ENCODE measurements around the gene CELSR1. TPM values are rescaled to one million over a fixed set of nuclear protein-coding genes. Genes with fewer than 3 reads are reported as not detected.

Gene CELSR1
- total and polyA plus RNA-seq, 2 of the 13 experiments (the other 11 are each of a cell fraction or from before 2014, with no cell fraction given): 0.78 to 1.8 TPM

DNA sequence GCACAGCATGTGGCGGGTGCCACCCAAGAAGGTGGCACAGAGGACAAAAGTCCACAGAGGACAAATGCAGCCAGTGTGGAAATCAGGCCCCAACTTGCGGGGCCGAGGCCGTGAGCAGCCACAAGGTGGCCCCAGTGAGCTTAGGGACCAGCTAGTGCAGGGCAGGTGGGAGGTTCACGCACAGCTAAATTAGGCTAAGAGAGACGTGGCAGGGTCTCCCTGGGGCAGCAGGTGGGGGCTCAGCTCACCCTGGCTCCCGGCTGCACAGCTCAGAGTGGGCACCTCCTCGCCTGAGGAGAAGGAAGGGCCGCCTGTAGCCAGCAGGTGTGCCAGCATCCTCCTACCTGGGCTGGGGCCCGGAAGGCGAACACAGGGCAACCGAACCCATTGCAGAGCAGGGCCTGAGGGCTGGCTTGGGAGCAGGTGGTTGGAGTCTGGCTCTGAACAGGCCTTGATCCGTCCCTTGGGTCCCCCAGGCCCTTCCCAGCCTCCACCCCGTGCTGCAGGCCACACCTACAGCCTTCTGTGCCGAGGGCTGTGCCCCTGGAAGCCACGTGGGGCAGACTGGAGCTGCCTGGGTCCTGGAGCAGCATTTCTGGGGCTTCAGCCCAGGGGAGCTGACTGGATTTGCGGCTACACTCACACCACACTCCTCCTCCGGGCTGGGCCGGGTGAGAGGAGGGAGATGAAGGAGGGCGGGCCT is 26.1 kb upstream of the CELSR1 start (continued):
- TF ChIP-seq RERE (CRISPR knock-in tag; IDR thresholded peaks at IDR 0.05; ENCODE audit: low read depth) (no peak), ZNF557 (CRISPR knock-in tag; IDR thresholded peaks at IDR 0.05) (0 out of 2 replicates have a peak, but pooled peaks have one; percentile 10), ZNF607 (CRISPR knock-in tag; IDR thresholded peaks at IDR 0.05; ENCODE audit: borderline replicate concordance) (no peak), ZSCAN22 (CRISPR knock-in tag; IDR thresholded peaks at IDR 0.05) (no peak), FOXP1 (IDR thresholded peaks at IDR 0.05) (no peak), FOXP1 (CRISPR knock-in tag; IDR thresholded peaks at IDR 0.05) (no peak), ZNF280D (CRISPR knock-in tag; IDR thresholded peaks at IDR 0.05) (peak; percentile 41; the same call in 1 of the 2 replicates), ZNF530 (CRISPR knock-in tag; IDR thresholded peaks at IDR 0.05; ENCODE audit: low read depth) (no peak), SNAI1 (CRISPR knock-in tag; IDR thresholded peaks at IDR 0.05; ENCODE audit: borderline replicate concordance) (no peak), DR1 (CRISPR knock-in tag; IDR thresholded peaks at IDR 0.05) (peak; percentile 27; the same call in 1 of the 2 replicates), KDM3A (CRISPR knock-in tag; IDR thresholded peaks at IDR 0.05; ENCODE audit: low read depth) (no peak), ZNF788 (CRISPR knock-in tag; IDR thresholded peaks at IDR 0.05; ENCODE audit: borderline replicate concordance) (peak; percentile 80), MIER2 (CRISPR knock-in tag; IDR thresholded peaks at IDR 0.05) (no peak), MYNN (CRISPR knock-in tag; IDR thresholded peaks at IDR 0.05; ENCODE audit: low read depth) (no peak), NR3C1 (CRISPR knock-in tag; IDR thresholded peaks at IDR 0.05) (no peak), ZNF780A (CRISPR knock-in tag; IDR thresholded peaks at IDR 0.05) (no peak), ZNF263 (CRISPR knock-in tag; IDR thresholded peaks at IDR 0.05) (peak; percentile 1; the same call in 1 of the 2 replicates), HCFC1 (IDR thresholded peaks at IDR 0.05; ENCODE audit: low read depth, low read length) (no peak), ZNF251 (CRISPR knock-in tag; IDR thresholded peaks at IDR 0.05) (no peak)
- TF ChIP-seq, protein P1, sequence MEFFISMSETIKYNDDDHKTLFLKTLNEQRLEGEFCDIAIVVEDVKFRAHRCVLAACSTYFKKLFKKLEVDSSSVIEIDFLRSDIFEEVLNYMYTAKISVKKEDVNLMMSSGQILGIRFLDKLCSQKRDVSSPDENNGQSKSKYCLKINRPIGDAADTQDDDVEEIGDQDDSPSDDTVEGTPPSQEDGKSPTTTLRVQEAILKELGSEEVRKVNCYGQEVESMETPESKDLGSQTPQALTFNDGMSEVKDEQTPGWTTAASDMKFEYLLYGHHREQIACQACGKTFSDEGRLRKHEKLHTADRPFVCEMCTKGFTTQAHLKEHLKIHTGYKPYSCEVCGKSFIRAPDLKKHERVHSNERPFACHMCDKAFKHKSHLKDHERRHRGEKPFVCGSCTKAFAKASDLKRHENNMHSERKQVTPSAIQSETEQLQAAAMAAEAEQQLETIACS (CRISPR knock-in tag; IDR thresholded peaks at IDR 0.05): no peak; the same call in 1 of the 2 replicates
